K562 (cell line): ENCODE data around the gene TIMP3. TPM values are rescaled to one million over a fixed set of nuclear protein-coding genes. Genes with fewer than 3 reads are reported as not detected.

ENCODE experiments used
- ATAC-seq: fragments of 200-7000 bp; cut with Tn5 transposase; 3 replicates; pipeline ENCODE4 v1.9.1; 2020; ENCODE audit warnings: moderate library complexity
- BruUV-seq: library from RNA; stranded (reverse); fragments of 400-500 nt; replicated peaks from 2 replicates; lab custom pipeline; 2021; lab: Mats Ljungman, UMichigan
- CTCF ChIA-PET: fragments of 300-600 bp; formaldehyde crosslinking; extraction: SDS; loops from one replicate; lab custom pipeline; 2021; ENCODE audit warnings: low intra/inter-chr PET ratio; lab: Yijun Ruan, JAX
- POLR2A ChIA-PET: fragments of 300-600, 350-650 bp; sonication (Branson Sonifier 250); formaldehyde crosslinking; extraction: SDS; loops from one replicate; lab custom pipeline; 2021; ENCODE audit warnings: antibody characterized with exemption, inconsistent platforms; lab: Yijun Ruan, JAX
- DNase-seq, 4 experiments: peaks; one replicate each; pipeline versions ENCODE4 v3.0.0 to v3.0.0-alpha.2; 2011 to 2018; ENCODE audit warnings: low spot score in 3 of 4, mixed read lengths in 3 of 4; ENCODE audit errors: extremely low read depth in 1 of 4
- FAIRE-seq: peaks from 2 replicates; lab custom pipeline; 2011; peaks lifted over from hg19 to GRCh38; lab: Jason Lieb, UNC
- H2AFZ ChIP-seq: 2 replicates; pipeline ENCODE4 v1.6.0; 2011; ENCODE audit warnings: low read depth, low read length, control low read depth, inconsistent platforms
- H3K27ac ChIP-seq: fragments of 200-600 bp; 3 replicates; pipeline ENCODE4 v1.8.0; 2011; ENCODE audit warnings: low read depth, mild to moderate bottlenecking, control low read depth, inconsistent platforms, low read length, moderate library complexity, mixed read lengths; ENCODE audit errors: extremely low read depth
- H3K27me3 ChIP-seq, 2 experiments: fragments of 300-600 bp in 1 of 2; 2 replicates in 1 of 2; 3 replicates in 1 of 2; pipeline versions ENCODE4 v1.6.0 to v1.8.0; 2011; ENCODE audit warnings: inconsistent platforms in 2 of 2, low read length in 2 of 2, mild to moderate bottlenecking in 1 of 2, mixed read lengths in 1 of 2, moderate library complexity in 1 of 2; ENCODE audit not compliant: control insufficient read depth in 2 of 2, insufficient read depth in 2 of 2
- H3K36me3 ChIP-seq: fragments of 300-600 bp; 3 replicates; pipeline ENCODE4 v1.8.0; 2011; ENCODE audit warnings: mild to moderate bottlenecking, low read length, inconsistent platforms; ENCODE audit not compliant: control insufficient read depth, insufficient read depth
- H3K4me1 ChIP-seq, 2 experiments: fragments of 200-600 bp in 1 of 2; replicated peaks in 1 of 2; 2 replicates in 1 of 2; 3 replicates in 1 of 2; pipeline versions ENCODE4 v1.5.1 to v1.8.0; 2011; ENCODE audit warnings: inconsistent platforms in 2 of 2, low read length in 2 of 2, mild to moderate bottlenecking in 1 of 2, mixed read lengths in 1 of 2, moderate library complexity in 1 of 2; ENCODE audit not compliant: control insufficient read depth in 2 of 2, insufficient read depth in 2 of 2
- H3K4me2 ChIP-seq: 2 replicates; pipeline ENCODE4 v1.6.1; 2011; ENCODE audit warnings: low read length, control low read depth, inconsistent platforms, mixed read lengths; ENCODE audit not compliant: insufficient read depth
- H3K4me3 ChIP-seq: fragments of 200-600 bp; sonication (generic), shearing (Covaris generic); 2 replicates; pipeline ENCODE4 v1.5.1; 2016; ENCODE audit warnings: control low read depth, inconsistent platforms
- H3K79me2 ChIP-seq: fragments of 200-600 bp; 3 replicates; pipeline ENCODE4 v1.8.0; 2011; ENCODE audit warnings: low read length, inconsistent platforms; ENCODE audit not compliant: control insufficient read depth, insufficient read depth
- H3K9ac ChIP-seq, 2 experiments: 2 replicates each; pipeline versions ENCODE4 v1.6.0 to v1.6.1; 2011; ENCODE audit warnings: low read depth in 2 of 2, low read length in 2 of 2, control low read depth in 1 of 2, inconsistent platforms in 1 of 2, mild to moderate bottlenecking in 1 of 2, mixed read lengths in 1 of 2; ENCODE audit not compliant: insufficient read depth in 1 of 2
- H3K9me1 ChIP-seq: one replicate; pipeline ENCODE4 v1.6.0; 2011; ENCODE audit warnings: inconsistent platforms, mild to moderate bottlenecking, low read length, moderate library complexity; ENCODE audit not compliant: control insufficient read depth, insufficient read depth
- H3K9me3 ChIP-seq: replicated peaks from 2 replicates; pipeline ENCODE4 v1.5.1; 2011; ENCODE audit warnings: low read depth, low read length, inconsistent platforms; ENCODE audit not compliant: control insufficient read depth, insufficient read depth
- H4K20me1 ChIP-seq: replicated peaks from 2 replicates; pipeline ENCODE4 v1.6.1; 2011; ENCODE audit warnings: low read length, inconsistent platforms, mixed read lengths; ENCODE audit not compliant: control insufficient read depth, insufficient read depth
- CAMTA2 ChIP-seq: fragments of 250-450 bp; sonication (Bioruptor Pico); conservative IDR thresholded peaks from 2 replicates; pipeline ENCODE4 v1.5.1; 2022
- DNMT1 ChIP-seq: fragments of 450-650 bp; IDR thresholded peaks from 2 replicates; pipeline ENCODE4 v1.6.1; 2016; ENCODE audit warnings: antibody characterized with exemption, mild to moderate bottlenecking
- ESRRB ChIP-seq: fragments of 250-450 bp; sonication (Bioruptor Pico); IDR thresholded peaks from 2 replicates; pipeline ENCODE4 v1.5.0; 2020; ENCODE audit warnings: mild to moderate bottlenecking, moderate library complexity, borderline replicate concordance
- FOXA1 ChIP-seq: fragments of 450-650 bp; IDR thresholded peaks from 2 replicates; pipeline ENCODE4 v1.6.1; 2016; ENCODE audit warnings: mild to moderate bottlenecking, borderline replicate concordance
- KAT7 ChIP-seq: sonication (generic); formaldehyde crosslinking; IDR thresholded peaks from 2 replicates; pipeline ENCODE4 v1.8.0; 2022; ENCODE audit warnings: missing genetic modification reagents, mild to moderate bottlenecking, borderline replicate concordance
- KDM4B ChIP-seq, 2 experiments: fragments of 450-650 bp in 1 of 2; sonication (generic) in 1 of 2; IDR thresholded peaks; 2 replicates each; pipeline ENCODE4 v1.6.1; 2016 to 2017; ENCODE audit warnings: borderline replicate concordance in 2 of 2, antibody characterized with exemption in 1 of 2, low read depth in 1 of 2, mild to moderate bottlenecking in 1 of 2
- NFE2 ChIP-seq: IDR thresholded peaks from 2 replicates; pipeline ENCODE4 v1.6.1; 2014; ENCODE audit warnings: antibody characterized with exemption, low read depth
- POLR3G ChIP-seq: IDR thresholded peaks from 2 replicates; pipeline ENCODE4 v1.6.1; 2011; ENCODE audit not compliant: insufficient read length, insufficient replicate concordance; ENCODE audit errors: extremely low read depth
- TCF7L2 ChIP-seq: fragments of 150-350 bp; IDR thresholded peaks from 2 replicates; pipeline ENCODE4 v1.6.1; 2016; ENCODE audit warnings: low read depth, mild to moderate bottlenecking, low read length, moderate library complexity
- TRIM24 ChIP-seq, 2 experiments: fragments of 450-650 bp; IDR thresholded peaks; 2 replicates each; pipeline ENCODE4 v1.6.1; 2016
- ZNF224 ChIP-seq: sonication (generic); formaldehyde crosslinking; IDR thresholded peaks from 2 replicates; pipeline ENCODE4 v1.8.0; 2022; ENCODE audit warnings: mild to moderate bottlenecking, missing genetic modification reagents
- ZNF311 ChIP-seq: fragments of 250-450 bp; sonication (Bioruptor Pico); IDR thresholded peaks from 2 replicates; pipeline ENCODE4 v1.4.0; 2020; ENCODE audit warnings: mild to moderate bottlenecking, moderate library complexity
- ZNF644 ChIP-seq: fragments of 200-800 bp; sonication (Bioruptor generic); IDR thresholded peaks from 2 replicates; pipeline ENCODE4 v1.6.1; 2016; ENCODE audit warnings: low read depth, missing genetic modification characterization, missing compliant biosample characterization
- WGBS: fragments of 100-300 bp; shearing (Covaris generic); methylation state at CpG from one replicate; pipeline ENCODE4 v1.1.6; 2016; ENCODE audit warnings: low coverage, mixed read lengths; ENCODE audit not compliant: insufficient coverage; ENCODE audit errors: missing lambda C conversion rate; 5-methylcytosine and 5-hydroxymethylcytosine counted together
- in situ Hi-C: fragments of 300-500 bp; cut with MboI; formaldehyde crosslinking; loops from 4 replicates; pipeline ENCODE4 v1.15.0; 2018; ENCODE audit warnings: inconsistent platforms, mixed read lengths
- intact Hi-C: fragments of 100-400 bp; cut with micrococcal nuclease; formaldehyde crosslinking; loops from 2 replicates; pipeline ENCODE4 v1.14.2; 2022
- polyA plus RNA-seq, 8 experiments: library from polyadenylated mRNA; depleted of rRNA in 4 of 8; stranded (reverse) in 5 of 8; unstranded in 3 of 8; fragments of >200 nt; fragmentation: Nextera tagmentation in 2 of 8; fragmentation: Illumina TruSeq in 1 of 8; extraction: Ambion mirVana in 2 of 8; extraction: Trizol in 1 of 8; gene quantifications; 2 replicates each; pipeline versions ENCODE4 v1.2.1 to v1.2.3, GENCODE V29; 2011 to 2014; ENCODE audit warnings: inconsistent platforms in 1 of 8, missing spikeins in 1 of 8
- total RNA-seq, 7 experiments: library from RNA; depleted of rRNA in 6 of 7; stranded (reverse); fragments of >200 nt in 6 of 7; fragmentation: Illumina TruSeq in 2 of 7; extraction: Trizol in 2 of 7; gene quantifications; 2 replicates each; pipeline versions ENCODE4 v1.2.1 to v1.2.3, GENCODE V29; 2011 to 2021; ENCODE audit warnings: low replicate concordance in 1 of 7
- TF ChIP-seq, protein P1 (sequence below), 3 experiments: fragments of 200-800 bp in 1 of 3; sonication (Bioruptor generic) in 1 of 3; sonication (generic) in 1 of 3; formaldehyde crosslinking in 1 of 3; IDR thresholded peaks; 2 replicates each; pipeline versions ENCODE4 v1.6.1 to v1.8.0; 2016 to 2022; ENCODE audit warnings: mild to moderate bottlenecking in 2 of 3, missing compliant biosample characterization in 2 of 3, missing genetic modification characterization in 2 of 3, missing genetic modification reagents in 1 of 3
- TF ChIP-seq, protein P2 (sequence below): IDR thresholded peaks from 2 replicates; pipeline ENCODE4 v1.6.1; 2014; ENCODE audit warnings: antibody characterized with exemption
- TF ChIP-seq, protein P3 (sequence below): fragments of 450-650 bp; conservative IDR thresholded peaks from 2 replicates; pipeline ENCODE4 v1.6.1; 2016; ENCODE audit warnings: missing genetic modification characterization, low read depth, mild to moderate bottlenecking, missing compliant biosample characterization, moderate library complexity

The TIMP3 gene
- total and polyA plus RNA-seq, 9 of the 15 experiments (the other 6 are each of a cell fraction or from before 2014, with no cell fraction given): 0.07 to 0.73 (median 0.18) TPM

DNA sequence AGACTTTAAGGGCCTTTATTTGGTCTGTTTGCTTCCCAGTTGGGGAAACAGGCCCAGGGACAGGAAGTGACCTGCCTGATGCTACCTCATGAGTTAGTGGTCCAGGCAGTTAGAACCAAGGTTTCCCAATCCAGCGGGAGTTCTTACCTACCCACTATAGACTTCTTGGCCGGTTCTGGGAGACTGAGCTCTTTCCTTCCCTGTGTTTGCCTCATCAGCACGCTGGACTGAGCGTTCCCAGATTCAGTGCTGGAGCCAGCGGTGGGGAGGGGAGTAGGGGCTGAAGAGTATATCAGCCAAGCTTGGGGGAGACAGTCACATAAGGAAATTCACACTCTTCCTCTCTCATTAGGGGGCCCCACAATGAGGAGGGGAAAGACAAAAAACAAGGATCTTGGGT, 27.1 kb downstream of the TIMP3 start:
- TF ChIP-seq ESRRB: no peak
- no peak for TF ChIP-seq KDM4B (IDR thresholded peaks at IDR 0.05; ENCODE audit: borderline replicate concordance in 2 of 2, low read depth in 1 of 2)
- no peak for TF ChIP-seq CAMTA2 (CRISPR knock-in tag)
- no peak for TF ChIP-seq TCF7L2
- TF ChIP-seq, protein P1, sequence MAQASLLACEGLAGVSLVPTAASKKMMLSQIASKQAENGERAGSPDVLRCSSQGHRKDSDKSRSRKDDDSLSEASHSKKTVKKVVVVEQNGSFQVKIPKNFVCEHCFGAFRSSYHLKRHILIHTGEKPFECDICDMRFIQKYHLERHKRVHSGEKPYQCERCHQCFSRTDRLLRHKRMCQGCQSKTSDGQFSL (CRISPR knock-in tag; IDR thresholded peaks at IDR 0.05): no peak
- TF ChIP-seq, protein P1 (tag; IDR thresholded peaks at IDR 0.05): no peak
- no peak for TF ChIP-seq FOXA1
- TF ChIP-seq ZNF224 (CRISPR knock-in tag): no peak
- no peak for TF ChIP-seq ZNF644 (tag)
- TF ChIP-seq ZNF311 (CRISPR knock-in tag): no peak
- TF ChIP-seq POLR3G: no peak
- TF ChIP-seq, protein P2, sequence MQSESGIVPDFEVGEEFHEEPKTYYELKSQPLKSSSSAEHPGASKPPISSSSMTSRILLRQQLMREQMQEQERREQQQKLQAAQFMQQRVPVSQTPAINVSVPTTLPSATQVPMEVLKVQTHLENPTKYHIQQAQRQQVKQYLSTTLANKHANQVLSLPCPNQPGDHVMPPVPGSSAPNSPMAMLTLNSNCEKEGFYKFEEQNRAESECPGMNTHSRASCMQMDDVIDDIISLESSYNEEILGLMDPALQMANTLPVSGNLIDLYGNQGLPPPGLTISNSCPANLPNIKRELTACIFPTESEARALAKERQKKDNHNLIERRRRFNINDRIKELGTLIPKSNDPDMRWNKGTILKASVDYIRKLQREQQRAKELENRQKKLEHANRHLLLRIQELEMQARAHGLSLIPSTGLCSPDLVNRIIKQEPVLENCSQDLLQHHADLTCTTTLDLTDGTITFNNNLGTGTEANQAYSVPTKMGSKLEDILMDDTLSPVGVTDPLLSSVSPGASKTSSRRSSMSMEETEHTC: no peak
- TF ChIP-seq NFE2: no peak
- TF ChIP-seq, protein P3, sequence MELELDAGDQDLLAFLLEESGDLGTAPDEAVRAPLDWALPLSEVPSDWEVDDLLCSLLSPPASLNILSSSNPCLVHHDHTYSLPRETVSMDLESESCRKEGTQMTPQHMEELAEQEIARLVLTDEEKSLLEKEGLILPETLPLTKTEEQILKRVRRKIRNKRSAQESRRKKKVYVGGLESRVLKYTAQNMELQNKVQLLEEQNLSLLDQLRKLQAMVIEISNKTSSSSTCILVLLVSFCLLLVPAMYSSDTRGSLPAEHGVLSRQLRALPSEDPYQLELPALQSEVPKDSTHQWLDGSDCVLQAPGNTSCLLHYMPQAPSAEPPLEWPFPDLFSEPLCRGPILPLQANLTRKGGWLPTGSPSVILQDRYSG (tag): no peak
- no peak for TF ChIP-seq TRIM24 (IDR thresholded peaks at IDR 0.05)
- TF ChIP-seq KAT7: no peak
- no peak for TF ChIP-seq DNMT1
- TF ChIP-seq, all 486 proteins: peak for 0
- no peaks in the 10 kb centered on the region for H3K9me3 ChIP-seq
- H3K36me3 ChIP-seq: no peaks in the 10 kb centered on the region
- H3K9me1 ChIP-seq: no peaks in the 10 kb centered on the region
- no peaks in the 10 kb centered on the region; the same call in 1 of the 2 replicates for H4K20me1 ChIP-seq
- intact Hi-C loops (no loop called here), in situ Hi-C loops (no loop called here)
- H3K4me1 ChIP-seq: no peaks in the 10 kb centered on the region
- H3K27me3 ChIP-seq: peaks cover 3 to 10% of the 10 kb centered on the region in 2 experiments; a peak in 2 of 5 replicates
- ATAC-seq (no peak), FAIRE-seq (no peak), DNase-seq (no peak)
- CTCF ChIA-PET: no interaction called here
- no peaks in the 10 kb centered on the region for H3K79me2 ChIP-seq
- no peak overlapping the region for H2AFZ ChIP-seq
- 14% methylated on average over 4 of the region's 5 CpGs for WGBS
- POLR2A ChIA-PET: interaction anchor here (0.6 kb wide), 1 partner anchor 96 kb away, joined by 3 read pairs; no protein-coding TSS in a partner anchor
- BruUV-seq: no TSS peak
- no peak overlapping the region for H3K27ac ChIP-seq
- H3K4me3 ChIP-seq: no peak overlapping the region
- no peak overlapping the region for H3K9ac ChIP-seq
- H3K4me2 ChIP-seq: no peak overlapping the region
